ENCODE results near the gene GRAMD2A.

GRAMD2A gene

DNA sequence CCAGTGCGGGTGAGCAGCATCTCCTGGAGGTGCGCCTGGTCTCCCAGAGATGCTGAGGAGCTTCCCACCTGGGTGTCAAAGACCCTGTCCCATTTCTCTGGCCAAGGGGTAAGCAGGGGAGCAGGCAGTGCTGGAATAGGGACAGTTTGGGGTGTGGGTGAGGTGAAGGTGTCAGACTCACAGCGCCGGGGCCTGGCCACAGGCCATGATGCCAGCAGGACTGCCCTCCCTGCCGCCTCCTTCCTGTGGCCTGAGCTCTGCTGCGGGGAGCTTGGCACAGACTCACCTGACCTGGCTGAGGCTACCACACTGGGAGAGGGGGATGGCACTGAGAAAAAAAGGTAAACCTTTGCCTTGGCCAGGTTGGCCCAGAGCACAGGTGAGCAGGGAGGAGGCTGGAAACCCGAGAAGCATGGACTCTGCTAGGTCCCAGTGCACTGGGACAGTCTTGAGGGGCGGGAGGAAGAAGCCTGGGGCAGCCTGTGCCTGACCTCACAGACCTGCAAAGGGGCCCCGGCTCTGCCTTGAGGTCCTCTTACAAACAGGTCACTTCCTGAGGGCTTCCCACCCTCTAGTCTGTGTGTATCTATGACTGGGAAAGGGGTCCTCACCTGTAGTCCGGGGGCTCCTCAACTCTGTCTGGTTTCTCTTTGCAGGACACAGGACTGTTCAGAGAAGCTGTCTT, 28.2 kb downstream of the GRAMD2A start:
- no peak overlapping the region for H3K4me3 ChIP-seq (ENCODE audit: low read depth, low read length)

DNA sequence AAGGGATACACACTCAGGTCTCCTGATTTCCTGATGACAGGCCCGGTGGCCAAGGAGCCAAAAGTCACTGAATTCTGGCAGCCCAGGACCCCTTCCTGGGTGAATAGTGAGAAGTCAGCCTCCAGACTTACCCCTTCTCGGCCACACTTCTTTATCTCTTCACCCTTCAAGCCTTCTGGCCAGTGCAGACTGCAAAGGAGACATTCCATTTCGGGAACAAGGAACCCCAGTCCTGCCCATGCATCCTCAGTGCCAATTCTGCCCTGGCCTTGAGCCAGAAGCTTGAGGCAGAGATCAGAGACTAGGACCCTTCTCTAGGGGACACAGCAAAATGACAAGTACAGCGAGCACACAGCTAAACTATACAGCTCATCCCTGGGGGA, 28.8 kb downstream of the GRAMD2A start:
- no peak overlapping the region for H3K4me3 ChIP-seq (ENCODE audit: low read depth, low read length)

DNA sequence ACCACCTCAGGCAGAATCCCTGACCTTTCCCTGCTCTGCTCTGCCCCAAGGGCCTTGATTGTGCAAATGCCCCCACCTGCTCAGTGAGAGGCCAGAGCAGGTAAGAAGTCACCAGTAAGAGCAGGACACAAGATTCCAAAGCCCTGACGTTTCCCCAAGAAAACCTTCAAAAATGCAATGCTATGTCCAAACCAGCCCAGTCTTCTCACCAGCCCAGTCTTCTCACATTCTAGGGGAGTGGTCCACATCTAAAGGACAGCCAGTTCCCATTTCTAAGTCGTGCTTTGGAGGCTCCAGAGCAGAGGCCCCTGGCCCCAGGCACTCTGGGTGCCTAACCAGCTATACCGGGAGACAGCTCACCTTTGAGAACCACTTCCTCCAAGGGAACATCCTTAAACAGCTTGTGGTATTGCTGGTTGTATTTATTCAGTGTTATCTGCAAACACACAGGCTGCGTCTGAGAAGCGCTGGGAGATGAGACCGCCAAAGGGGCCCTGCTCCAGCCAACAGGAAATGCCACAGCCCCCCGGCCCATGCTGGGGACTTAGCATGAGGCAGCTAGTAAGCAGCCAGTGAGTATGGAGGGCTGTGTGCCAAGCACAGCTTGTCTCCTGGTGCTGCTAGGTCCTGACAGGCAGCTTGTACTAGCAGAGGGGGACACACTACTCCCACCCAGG, 29.3 kb downstream of the GRAMD2A start:
- H3K4me3 ChIP-seq (ENCODE audit: low read depth, low read length) = no peak overlapping the region

DNA sequence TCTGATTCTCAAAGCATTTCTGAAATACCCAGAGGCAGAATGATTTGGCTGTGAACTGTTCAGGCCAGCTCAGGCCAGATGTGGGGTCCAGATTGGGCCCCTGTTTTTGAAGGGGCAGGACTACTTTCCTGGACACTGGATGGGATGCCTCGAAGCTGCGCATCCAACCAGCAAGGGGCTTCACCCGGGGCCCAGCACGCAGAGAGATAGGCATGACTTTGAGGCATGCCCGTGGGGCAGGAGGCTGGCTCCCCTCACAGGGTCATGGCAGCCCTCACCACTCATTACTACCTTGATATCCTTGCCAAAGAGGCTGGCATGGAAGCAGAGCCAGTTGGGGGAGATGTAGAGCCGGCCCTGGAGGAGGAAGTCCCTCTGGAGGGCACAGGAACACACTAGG, 30.1 kb downstream of the GRAMD2A start:
- no peak overlapping the region for H3K4me3 ChIP-seq (ENCODE audit: low read depth, low read length)

DNA sequence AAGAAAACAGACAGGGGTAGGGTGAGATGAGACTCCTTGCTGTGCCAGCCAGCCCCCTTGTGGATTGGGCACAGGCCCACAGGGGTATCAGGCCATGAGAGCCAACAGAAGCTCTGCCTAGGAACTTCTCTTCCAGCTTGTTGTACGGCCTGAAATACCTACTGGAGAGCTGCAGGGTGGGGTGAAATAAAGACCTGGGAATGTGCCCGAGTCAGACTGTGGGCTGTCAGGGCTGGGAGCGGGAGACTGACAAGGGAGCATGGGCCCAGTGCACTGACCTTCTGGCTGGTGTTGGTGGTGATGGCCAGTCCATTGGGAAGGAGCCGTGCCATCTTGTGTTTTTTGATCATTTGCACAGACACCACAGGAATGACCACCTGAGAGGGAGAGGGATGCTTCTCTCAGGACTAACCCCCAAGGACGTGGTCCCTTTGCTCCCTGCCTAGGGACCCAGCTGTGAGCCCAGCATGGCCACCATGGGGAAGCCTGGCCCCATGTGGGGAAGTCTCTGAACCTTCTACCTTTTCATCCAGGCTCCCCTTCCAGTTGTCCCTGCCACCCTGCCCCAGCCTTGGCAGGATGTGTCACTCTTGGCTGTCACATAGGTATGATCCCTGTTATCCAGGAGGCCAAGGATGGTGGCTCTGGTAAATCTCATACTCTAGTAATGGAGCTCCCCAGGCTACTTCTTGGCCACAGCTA, 30.7 kb downstream of the GRAMD2A start:
- no peak overlapping the region for H3K4me3 ChIP-seq (ENCODE audit: low read depth, low read length)

DNA sequence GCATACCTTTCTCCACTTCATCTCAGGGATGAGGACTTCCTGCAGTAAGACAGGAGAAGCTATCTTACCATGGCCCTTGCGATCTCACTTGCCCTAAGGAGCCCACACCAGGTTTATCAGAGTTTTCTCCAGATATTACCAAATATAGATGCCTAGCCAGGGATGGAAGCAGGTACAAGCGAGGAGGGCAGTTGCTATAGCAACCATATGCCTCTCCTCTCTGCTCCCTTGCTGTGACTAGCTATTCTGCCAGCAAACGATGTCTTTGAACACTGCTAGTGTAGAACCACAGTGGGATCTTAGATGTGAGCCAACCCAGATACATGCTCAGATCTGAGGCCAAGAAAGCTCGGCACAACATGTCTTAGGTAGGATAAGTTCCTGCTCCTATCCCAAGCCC, 33.9 kb downstream of the GRAMD2A start:
- H3K4me3 ChIP-seq (ENCODE audit: low read depth, low read length) = no peak overlapping the region

DNA sequence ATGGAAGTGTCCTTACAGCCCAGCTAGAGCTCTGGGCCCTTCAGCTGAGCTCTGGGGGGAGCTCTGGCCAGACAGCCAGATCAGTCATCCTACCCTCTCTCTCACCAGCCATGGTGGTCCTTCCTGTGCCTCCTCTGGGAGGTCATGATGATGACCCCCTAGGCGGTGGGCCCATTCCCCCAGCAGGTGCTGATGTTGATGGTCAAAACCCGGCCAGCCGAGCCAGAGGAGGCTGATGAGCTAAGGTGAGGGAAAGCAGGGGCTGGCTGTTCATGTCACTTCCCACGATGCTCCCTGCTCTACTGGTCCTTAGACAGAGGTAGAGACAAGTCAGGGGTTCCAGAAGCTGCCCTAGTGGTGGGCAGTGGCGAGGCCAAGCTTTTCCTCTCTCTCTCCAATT, 35.0 kb downstream of the GRAMD2A start:
- no peak overlapping the region for H3K4me3 ChIP-seq (ENCODE audit: low read depth, low read length)

DNA sequence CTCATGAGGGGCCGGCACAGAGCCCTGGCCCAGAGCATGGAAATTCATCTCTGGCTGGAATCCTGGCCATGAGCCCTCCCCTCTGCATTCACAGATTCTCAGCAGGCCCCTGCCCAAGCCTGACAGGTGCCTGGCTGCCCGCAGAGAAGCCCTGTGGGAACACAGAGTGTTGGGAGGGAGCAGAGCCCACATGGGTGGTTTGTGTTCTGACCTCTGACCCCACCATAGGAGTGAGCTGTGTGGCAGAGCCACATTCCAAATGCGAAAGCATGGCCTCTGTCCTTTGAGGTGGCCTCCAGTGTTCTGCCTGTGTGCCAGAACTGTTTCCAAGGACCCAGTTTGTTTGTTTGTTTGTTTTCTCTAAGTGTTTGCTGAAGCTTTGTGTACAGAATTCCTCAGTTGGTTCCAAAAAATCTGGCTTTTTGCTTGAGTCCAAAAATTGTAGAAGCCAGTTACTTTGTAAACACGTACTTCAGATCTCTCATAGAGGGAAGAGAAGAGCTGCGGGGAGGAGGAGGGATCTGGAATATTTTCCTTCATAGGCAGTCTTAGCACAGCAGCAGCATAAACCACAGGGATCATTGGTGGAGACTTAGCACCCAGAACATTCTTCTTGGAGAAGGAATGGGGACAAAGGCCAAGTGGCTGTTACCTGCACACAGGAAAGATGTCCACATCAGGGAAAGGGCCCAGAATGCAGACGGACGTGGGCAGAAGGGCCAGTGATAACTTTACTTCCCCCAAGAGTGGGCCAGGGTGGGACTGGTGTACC, 36.0 kb downstream of the GRAMD2A start:
- H3K4me3 ChIP-seq (ENCODE audit: low read depth, low read length) = no peak overlapping the region

DNA sequence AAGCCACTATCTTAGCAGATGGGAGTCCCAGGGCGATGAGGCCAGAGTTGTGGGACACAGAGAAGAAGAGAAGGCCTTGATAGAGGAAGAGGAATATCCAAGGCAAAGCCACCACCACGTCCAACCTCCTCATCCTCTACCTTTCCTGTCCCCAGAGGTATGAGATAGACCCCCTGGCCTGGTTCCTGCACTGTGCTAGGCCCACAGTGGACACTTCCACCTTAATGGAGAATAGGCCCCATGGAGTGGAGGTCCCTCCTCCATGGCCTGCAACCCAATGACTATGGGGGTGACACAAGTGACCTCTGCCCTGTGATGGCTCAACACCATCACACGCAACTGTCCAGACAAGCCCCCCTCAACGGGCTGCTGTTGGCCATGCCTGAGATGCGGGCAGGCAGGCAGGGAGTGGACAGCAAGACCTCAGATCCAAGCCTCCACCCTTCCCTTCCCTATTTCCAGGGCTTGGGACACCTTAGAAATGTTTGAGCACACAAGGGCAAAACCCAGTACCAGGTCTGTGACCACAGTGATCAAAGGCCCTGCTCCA, 36.8 kb downstream of the GRAMD2A start:
- no peak overlapping the region for H3K4me3 ChIP-seq (ENCODE audit: low read depth, low read length)

GRCh38 chr15:72156928-72157327, 40.7 kb downstream of the GRAMD2A start:
- no peak overlapping the region for H3K4me3 ChIP-seq (ENCODE audit: low read depth, low read length)

DNA sequence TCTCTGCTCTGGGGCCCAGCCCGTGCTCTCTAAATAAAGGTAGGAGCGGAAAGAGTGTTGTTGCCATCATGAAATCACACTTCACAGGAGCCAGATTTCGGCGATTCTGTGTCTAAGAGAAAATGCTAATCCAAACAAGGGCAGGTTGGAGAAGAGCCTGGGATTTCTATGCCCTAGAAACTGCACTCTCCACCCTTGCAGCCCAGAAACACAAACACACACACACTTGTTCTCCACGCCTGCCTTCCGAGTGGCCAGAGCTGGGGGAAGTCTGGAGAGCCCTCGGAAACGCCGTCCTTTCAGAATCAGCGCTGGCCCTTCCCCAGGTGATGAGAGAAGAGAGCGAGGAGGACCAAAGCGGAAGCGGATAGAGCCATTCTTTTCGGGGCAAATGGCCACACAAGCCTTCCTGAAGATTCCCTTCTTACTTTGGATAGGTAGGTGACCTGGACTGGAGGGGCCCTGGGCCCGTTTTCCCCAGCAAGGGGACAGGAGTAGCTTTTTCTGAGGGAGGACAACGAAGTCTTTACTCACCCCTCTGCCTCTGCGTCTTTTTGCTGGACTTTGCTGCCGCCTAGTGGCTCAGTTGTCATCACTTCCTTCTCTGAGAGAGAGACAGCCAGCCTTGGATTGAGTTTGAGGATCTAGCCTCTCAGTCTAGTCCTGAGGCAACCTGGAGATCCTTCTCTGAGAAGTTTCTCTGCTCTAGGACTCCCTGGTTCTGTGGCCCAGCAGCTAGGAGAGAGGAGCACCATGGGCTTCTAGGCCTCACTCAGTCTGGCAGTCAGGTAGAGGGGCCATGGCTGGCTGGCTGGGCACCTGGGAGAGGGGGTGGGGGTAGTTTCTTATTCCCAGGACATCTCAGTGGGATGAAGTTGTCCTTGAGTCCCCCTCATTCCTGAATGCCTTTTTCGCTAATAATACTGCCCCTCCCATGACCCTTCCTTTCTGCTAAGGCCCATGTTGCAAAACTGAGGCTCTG, 41.7 kb downstream of the GRAMD2A start:
- H3K4me3 ChIP-seq (ENCODE audit: low read depth, low read length) = no peak overlapping the region

- H3K4me3 ChIP-seq (ENCODE audit: low read depth, low read length) = no peak overlapping the region
Observed at GRCh38 chr15:72155003-72155621, 42.5 kb downstream of the GRAMD2A start.

GRCh38 chr15:72154316-72154715, 43.3 kb downstream of the GRAMD2A start:
- no peak overlapping the region for H3K4me3 ChIP-seq (ENCODE audit: low read depth, low read length)

- no peak overlapping the region for H3K4me3 ChIP-seq (ENCODE audit: low read depth, low read length)
Observed at GRCh38 chr15:72153269-72154000, 44.2 kb downstream of the GRAMD2A start.

DNA sequence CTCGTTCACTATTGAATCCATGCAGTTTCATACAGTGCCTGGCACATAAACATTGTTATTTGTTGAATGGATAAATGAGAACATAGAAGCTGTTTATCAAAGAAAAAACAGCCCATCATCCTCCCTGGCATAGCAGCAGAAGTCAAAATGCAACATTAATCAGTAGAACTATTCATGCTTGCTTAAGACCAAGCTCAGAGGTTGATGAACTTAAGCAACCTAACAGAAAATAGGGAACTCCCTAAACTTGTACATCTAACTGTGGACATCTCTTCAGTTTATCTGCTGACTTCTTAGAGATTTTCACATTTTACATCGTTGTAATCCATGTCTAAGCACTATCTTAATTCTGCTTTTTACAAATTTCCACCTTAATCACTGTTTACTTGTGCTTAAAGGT, 50.2 kb downstream of the GRAMD2A start:
- H3K4me3 ChIP-seq (ENCODE audit: low read depth, low read length) = no peak overlapping the region

DNA sequence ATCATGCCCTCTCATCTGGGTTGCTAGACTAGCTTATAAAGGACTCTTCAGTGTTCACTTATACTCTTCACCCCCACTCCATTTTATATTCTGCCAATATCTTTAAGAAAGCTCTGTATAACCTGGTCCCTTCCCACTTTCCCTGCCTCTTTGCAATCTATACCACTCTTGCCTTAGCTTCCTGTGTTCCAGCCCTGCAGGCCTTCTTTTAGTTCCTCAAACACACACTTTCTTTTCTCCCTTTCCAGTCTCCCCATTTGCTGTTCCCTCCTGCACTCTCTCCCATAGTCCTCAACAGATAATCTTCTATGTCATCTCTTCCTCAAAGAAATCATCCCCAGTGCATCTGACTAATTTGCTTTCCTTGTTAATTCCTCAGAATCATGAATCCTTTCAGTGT, 50.7 kb downstream of the GRAMD2A start:
- no peak overlapping the region for H3K4me3 ChIP-seq (ENCODE audit: low read depth, low read length)

DNA sequence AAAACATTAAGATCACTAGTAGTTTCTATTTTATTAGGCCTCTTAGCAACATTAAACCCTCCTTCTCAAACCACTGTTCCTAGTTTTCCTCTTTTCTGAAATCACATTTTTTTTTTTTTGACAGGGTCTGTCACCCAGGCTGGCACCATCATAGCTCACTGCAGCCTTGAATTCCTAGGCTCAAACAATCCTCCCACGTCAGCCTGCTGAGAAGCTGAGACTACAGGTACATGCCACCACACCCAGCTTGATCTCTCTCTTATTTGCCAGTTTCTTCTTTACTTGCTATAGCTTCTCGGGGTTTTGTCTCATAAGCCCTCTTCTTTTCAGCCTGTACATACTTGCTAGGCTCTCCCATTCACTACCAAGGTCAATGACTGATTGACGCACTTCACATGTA, 51.4 kb downstream of the GRAMD2A start:
- no peak overlapping the region for H3K4me3 ChIP-seq (ENCODE audit: low read depth, low read length)

- no peak overlapping the region for H3K4me3 ChIP-seq (ENCODE audit: low read depth, low read length)
Observed at GRCh38 chr15:72141171-72142084, 56.2 kb downstream of the GRAMD2A start.

All from iPS-11a (cell line).